ENCODE results near the gene AGBL4. TPM values are rescaled to one million over a fixed set of nuclear protein-coding genes. Genes with fewer than 3 reads are reported as not detected.

The AGBL4 gene
- total RNA-seq, 4 donors from 2014 or later: not detected

- Histone ChIP-seq H3K4me1 (peaks cover 4 to 28% (median 4%) of the 10 kb centered on the region in 3 donors), H3K36me3 (no peaks in the 10 kb centered on the region), H3K27ac (no peak overlapping the region), H3K27me3 (peaks cover 0 to 3% (median 0%) of the 10 kb centered on the region in 4 donors), H3K9me3 (no peaks in the 10 kb centered on the region), H3K4me3 (no peak overlapping the region)
- no peak for DNase-seq
- intact Hi-C loops (cut with DNase I): no loop called here
- no peak for TF ChIP-seq POLR2A (IDR thresholded peaks at IDR 0.05)
- TF ChIP-seq, protein P1, sequence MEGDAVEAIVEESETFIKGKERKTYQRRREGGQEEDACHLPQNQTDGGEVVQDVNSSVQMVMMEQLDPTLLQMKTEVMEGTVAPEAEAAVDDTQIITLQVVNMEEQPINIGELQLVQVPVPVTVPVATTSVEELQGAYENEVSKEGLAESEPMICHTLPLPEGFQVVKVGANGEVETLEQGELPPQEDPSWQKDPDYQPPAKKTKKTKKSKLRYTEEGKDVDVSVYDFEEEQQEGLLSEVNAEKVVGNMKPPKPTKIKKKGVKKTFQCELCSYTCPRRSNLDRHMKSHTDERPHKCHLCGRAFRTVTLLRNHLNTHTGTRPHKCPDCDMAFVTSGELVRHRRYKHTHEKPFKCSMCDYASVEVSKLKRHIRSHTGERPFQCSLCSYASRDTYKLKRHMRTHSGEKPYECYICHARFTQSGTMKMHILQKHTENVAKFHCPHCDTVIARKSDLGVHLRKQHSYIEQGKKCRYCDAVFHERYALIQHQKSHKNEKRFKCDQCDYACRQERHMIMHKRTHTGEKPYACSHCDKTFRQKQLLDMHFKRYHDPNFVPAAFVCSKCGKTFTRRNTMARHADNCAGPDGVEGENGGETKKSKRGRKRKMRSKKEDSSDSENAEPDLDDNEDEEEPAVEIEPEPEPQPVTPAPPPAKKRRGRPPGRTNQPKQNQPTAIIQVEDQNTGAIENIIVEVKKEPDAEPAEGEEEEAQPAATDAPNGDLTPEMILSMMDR (IDR thresholded peaks at IDR 0.05): no peak
- WGBS, 2 donors: 88 to 93% methylated on average over 4 of the region's 4 CpGs
Observed at GRCh38 chr1:48873944-48874343, 1149.8 kb downstream of the AGBL4 start.

- TF ChIP-seq, protein P1 (IDR thresholded peaks at IDR 0.05): peak in 5 of 6 experiments; percentile 23 to 60 (median 38)
- no peak for TF ChIP-seq POLR2A (IDR thresholded peaks at IDR 0.05)
- DNase-seq: no peak
- no peak overlapping the region for H3K4me3 ChIP-seq
- peaks cover 0 to 13% (median under 1%) of the 10 kb centered on the region in 3 donors for H3K4me1 ChIP-seq
- H3K27me3 ChIP-seq: peaks cover 0 to 3% (median 0%) of the 10 kb centered on the region in 4 donors
- WGBS, 2 donors: 13 to 18% methylated on average over 3 of the region's 3 CpGs
- no peaks in the 10 kb centered on the region for H3K36me3 ChIP-seq
- intact Hi-C loops (cut with DNase I): no loop called here
- H3K27ac ChIP-seq: no peak overlapping the region
- no peaks in the 10 kb centered on the region for H3K9me3 ChIP-seq
Observed at GRCh38 chr1:48870596-48870995, 1153.2 kb downstream of the AGBL4 start.

DNA sequence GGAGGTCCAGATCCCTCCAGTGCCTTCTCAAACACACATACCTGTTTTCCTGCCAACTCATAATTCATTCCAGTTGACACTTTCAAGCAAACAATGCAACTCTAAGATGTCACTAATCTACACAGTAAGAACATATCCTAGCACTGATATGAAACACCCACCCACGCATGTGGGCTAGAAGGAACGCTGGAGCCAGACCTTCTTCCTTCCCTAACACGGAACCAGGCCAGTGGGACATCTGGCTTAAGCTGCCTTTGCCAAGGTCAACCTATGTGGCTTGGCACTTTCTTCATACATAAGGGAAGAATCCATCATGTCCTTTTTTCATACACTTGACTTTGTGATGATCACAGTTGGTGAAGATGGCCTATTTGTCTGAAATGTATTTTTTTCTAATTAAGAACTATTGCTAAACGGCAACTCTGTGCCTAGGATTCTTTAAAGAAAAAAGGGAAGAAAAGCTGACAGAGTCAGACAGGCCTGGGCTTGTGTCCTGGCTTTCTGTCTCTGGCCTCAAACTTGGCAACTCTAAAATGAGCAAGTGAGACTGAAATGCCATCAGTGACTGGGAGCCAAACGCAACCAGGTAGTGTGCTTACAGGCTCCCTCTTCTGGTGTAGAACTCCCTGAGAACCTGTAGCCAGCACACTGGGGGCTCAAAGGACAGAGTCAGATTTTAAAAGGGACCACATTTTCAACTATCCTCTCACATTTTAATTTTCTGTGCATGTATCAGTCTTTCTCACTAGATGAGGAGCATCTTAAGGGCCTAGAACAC lies 1154.4 kb downstream of the AGBL4 start:
- intact Hi-C loops (cut with DNase I): no loop called here
- Histone ChIP-seq H3K4me3 (no peak overlapping the region), H3K4me1 (peaks cover 0 to 13% (median 0%) of the 10 kb centered on the region in 3 donors), H3K36me3 (no peaks in the 10 kb centered on the region), H3K27ac (peak overlapping the region in 1 of 4 donors; percentile 42), H3K9me3 (no peaks in the 10 kb centered on the region), H3K27me3 (peaks cover 0 to 3% (median 0%) of the 10 kb centered on the region in 4 donors)
- DNase-seq: no peak
- 36 to 49% methylated on average over 5 of the region's 5 CpGs for WGBS, 2 donors
- no peak for TF ChIP-seq POLR2A (IDR thresholded peaks at IDR 0.05)
- TF ChIP-seq, protein P1 (IDR thresholded peaks at IDR 0.05): peak in 2 of 6 experiments; percentile 20 to 36

DNA sequence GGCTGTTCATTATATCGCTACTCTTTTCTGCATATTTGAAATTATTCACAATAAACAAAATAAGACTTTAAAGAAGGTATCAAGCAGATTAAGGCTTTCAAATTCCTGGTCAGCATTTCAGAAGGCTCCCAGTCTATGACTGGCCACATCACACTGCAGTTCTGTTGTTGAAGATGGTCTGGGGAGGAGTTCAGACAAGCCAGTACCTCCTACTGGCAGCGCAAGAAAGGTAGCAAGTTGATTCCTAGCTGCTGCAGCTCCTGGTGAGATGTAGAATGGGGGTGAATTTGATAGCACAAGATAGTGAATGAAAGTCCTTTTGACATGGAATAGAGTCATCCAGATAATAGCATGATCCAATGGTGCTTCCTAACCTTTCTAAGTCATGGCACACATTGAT lies 1158.8 kb downstream of the AGBL4 start:
- Histone ChIP-seq H3K4me1 (peaks cover 0 to 13% (median 0%) of the 10 kb centered on the region in 3 donors), H3K9me3 (peaks cover 0 to 9% (median 0%) of the 10 kb centered on the region in 3 donors), H3K27ac (no peak overlapping the region), H3K27me3 (peaks cover 0 to 3% (median 0%) of the 10 kb centered on the region in 4 donors), H3K4me3 (no peak overlapping the region), H3K36me3 (no peaks in the 10 kb centered on the region)
- intact Hi-C loops (cut with DNase I): no loop called here
- no peak for DNase-seq
- WGBS, 2 donors: 46 to 100% methylated on average over 1 to 2 of the region's 2 CpGs
- TF ChIP-seq, protein P1 (IDR thresholded peaks at IDR 0.05): no peak
- TF ChIP-seq POLR2A (IDR thresholded peaks at IDR 0.05): no peak

DNA sequence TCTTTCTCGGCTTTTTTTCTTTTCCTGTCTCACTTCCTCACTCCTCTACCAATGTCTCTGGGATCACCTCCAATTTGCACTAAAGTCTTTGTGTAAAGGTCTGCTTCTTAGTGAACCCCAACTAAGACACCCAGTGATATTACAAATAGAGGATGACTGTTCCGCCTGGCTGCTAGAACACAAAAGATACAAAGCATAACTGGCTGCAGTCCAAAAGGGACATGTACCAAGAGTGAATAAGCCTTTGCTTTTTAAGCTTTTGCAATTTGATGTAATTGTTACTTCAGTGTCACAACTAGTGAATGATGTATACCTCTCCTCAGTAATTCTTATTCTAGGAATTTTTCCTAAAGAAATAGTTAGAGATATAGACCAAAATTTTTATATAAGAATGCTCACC lies 1164.3 kb downstream of the AGBL4 start:
- TF ChIP-seq, protein P1 (IDR thresholded peaks at IDR 0.05): no peak
- TF ChIP-seq POLR2A (IDR thresholded peaks at IDR 0.05): no peak
- H3K36me3 ChIP-seq: no peaks in the 10 kb centered on the region
- H3K4me1 ChIP-seq: no peaks in the 10 kb centered on the region
- WGBS, 2 donors: 13 to 25% methylated on average over 2 of the region's 2 CpGs
- DNase-seq: no peak
- H3K27ac ChIP-seq: no peak overlapping the region
- peaks cover 0 to 9% (median 0%) of the 10 kb centered on the region in 3 donors for H3K9me3 ChIP-seq
- peaks cover 0 to 3% (median 0%) of the 10 kb centered on the region in 4 donors for H3K27me3 ChIP-seq
- no peak overlapping the region for H3K4me3 ChIP-seq
- intact Hi-C loops (cut with DNase I): no loop called here
